DND-41 (cell line): ENCODE data around the gene PLXNA4.

Source experiments
- CTCF ChIP-seq: IDR thresholded peaks from 2 replicates; pipeline ENCODE4 v1.5.1; 2012; ENCODE audit warnings: borderline replicate concordance, low read length, moderate library complexity, mild to moderate bottlenecking; ENCODE audit not compliant: poor library complexity, severe bottlenecking; ENCODE audit errors: extremely low read depth
- EZH2 ChIP-seq: IDR thresholded peaks from 3 replicates; pipeline ENCODE4 v1.6.1; 2012; ENCODE audit warnings: borderline replicate concordance, low read depth, mild to moderate bottlenecking, moderate library complexity, low read length, inconsistent platforms; ENCODE audit not compliant: severe bottlenecking

GRCh38 chr7:132466367-132466766 is 109.9 kb downstream of the PLXNA4 start:
- TF ChIP-seq CTCF (no peak), EZH2 (no peak)
